Tibial artery (tissue), 4 donors: ENCODE measurements around the gene SUCLG2.
"Not testable (repeated sequence)": the region's sequence is repeated elsewhere in the genome, so short reads cannot be mapped to it uniquely, and the experiment has no call there.

Experiments used
- DNase-seq, 2 donors: peaks; one replicate each; pipeline ENCODE4 v3.0.0-alpha.2; 2019
- H3K27ac ChIP-seq, 2 donors: fragments of 200-600 bp; sonication (generic) in 1 of 2; 1 replicate in 1 of 2; 2 replicates in 1 of 2; pipeline ENCODE4 v1.5.1; 2018 to 2019; ENCODE audit warnings: mild to moderate bottlenecking in 1 of 2
- H3K27me3 ChIP-seq, 2 donors: fragments of 200-600 bp; sonication (generic) in 1 of 2; one replicate each; pipeline versions ENCODE4 v1.5.1 to v1.6.0; 2016 to 2019
- H3K36me3 ChIP-seq, 3 donors: fragments of 200-600 bp; sonication (generic) in 2 of 3; one replicate each; pipeline ENCODE4 v1.5.1; 2016 to 2019; ENCODE audit warnings: mild to moderate bottlenecking in 2 of 3
- H3K4me1 ChIP-seq, 4 donors: fragments of 200-600 bp; sonication (generic) in 2 of 4; 1 replicate in 3 of 4; 2 replicates in 1 of 4; pipeline ENCODE4 v1.5.1; 2016 to 2019
- H3K4me3 ChIP-seq, 2 donors: fragments of 200-600 bp; sonication (generic) in 1 of 2; 1 replicate in 1 of 2; 2 replicates in 1 of 2; pipeline ENCODE4 v1.5.1; 2018 to 2019; ENCODE audit warnings: mild to moderate bottlenecking in 2 of 2
- H3K9me3 ChIP-seq, 3 donors: fragments of 200-600 bp; sonication (generic) in 1 of 3; one replicate each; pipeline ENCODE4 v1.5.1; 2016 to 2019
- CTCF ChIP-seq, 2 experiments: fragments of 200-600 bp in 1 of 2; fragments of 450-650 bp in 1 of 2; IDR thresholded peaks; one replicate each; pipeline ENCODE4 v1.5.1; 2017 to 2019; ENCODE audit warnings: antibody characterized with exemption in 2 of 2, mild to moderate bottlenecking in 1 of 2, moderate library complexity in 1 of 2
- intact Hi-C: fragments of 100-400 bp; cut with DNase I; formaldehyde crosslinking; loops from one replicate; pipeline ENCODE4 v1.15.0; 2023; ENCODE audit warnings: low total_unique reads

Gene SUCLG2

GRCh38 chr3:67593761-67594234 is 60.6 kb downstream of the SUCLG2 start:
- H3K27ac ChIP-seq: no peak overlapping the region
- TF ChIP-seq CTCF (IDR thresholded peaks at IDR 0.05): no peak
- H3K36me3 ChIP-seq: peaks cover 0 to 7% (median 3%) of the 10 kb centered on the region in 3 donors
- intact Hi-C loops: no loop called here
- no peaks in the 10 kb centered on the region for H3K27me3 ChIP-seq
- H3K4me1 ChIP-seq: no peaks in the 10 kb centered on the region
- DNase-seq: no peak
- no peak overlapping the region for H3K4me3 ChIP-seq
- H3K9me3 ChIP-seq: no peaks in the 10 kb centered on the region

- Histone ChIP-seq H3K27me3 (no peaks in the 10 kb centered on the region), H3K4me1 (peaks cover 0 to 5% (median 2%) of the 10 kb centered on the region in 4 donors), H3K9me3 (no peaks in the 10 kb centered on the region), H3K27ac (no peak overlapping the region), H3K36me3 (peaks cover 0 to 7% (median 3%) of the 10 kb centered on the region in 3 donors), H3K4me3 (no peak overlapping the region)
- no peak for TF ChIP-seq CTCF (IDR thresholded peaks at IDR 0.05)
- DNase-seq: no peak
- intact Hi-C loops: no loop called here
Observed at GRCh38 chr3:67592057-67592456, 62.4 kb downstream of the SUCLG2 start.

GRCh38 chr3:67587811-67588210 is 66.6 kb downstream of the SUCLG2 start:
- intact Hi-C loops: no loop called here
- no peak for DNase-seq
- no peak for TF ChIP-seq CTCF (IDR thresholded peaks at IDR 0.05)
- Histone ChIP-seq H3K4me3 (no peak overlapping the region), H3K27me3 (no peaks in the 10 kb centered on the region), H3K9me3 (no peaks in the 10 kb centered on the region), H3K4me1 (peaks cover 0 to 16% (median 6%) of the 10 kb centered on the region in 4 donors), H3K27ac (no peak overlapping the region), H3K36me3 (peaks cover 0 to 7% (median 0%) of the 10 kb centered on the region in 3 donors)

- Histone ChIP-seq H3K27me3 (no peaks in the 10 kb centered on the region), H3K9me3 (no peaks in the 10 kb centered on the region), H3K4me3 (no peak overlapping the region), H3K4me1 (peaks cover 0 to 16% (median 6%) of the 10 kb centered on the region in 4 donors), H3K27ac (no peak overlapping the region), H3K36me3 (peaks cover 0 to 7% (median 0%) of the 10 kb centered on the region in 3 donors)
- intact Hi-C loops: no loop called here
- no peak for TF ChIP-seq CTCF (IDR thresholded peaks at IDR 0.05)
- no peak for DNase-seq
Observed at GRCh38 chr3:67587301-67587700, 67.1 kb downstream of the SUCLG2 start.

GRCh38 chr3:67584608-67585007 is 69.8 kb downstream of the SUCLG2 start:
- intact Hi-C loops: not testable (repeated sequence)

GRCh38 chr3:67580430-67581000 is 73.9 kb downstream of the SUCLG2 start:
- Histone ChIP-seq H3K27me3 (no peaks in the 10 kb centered on the region), H3K4me1 (no peaks in the 10 kb centered on the region), H3K27ac (no peak overlapping the region), H3K36me3 (no peaks in the 10 kb centered on the region), H3K9me3 (no peaks in the 10 kb centered on the region), H3K4me3 (no peak overlapping the region)
- no peak for TF ChIP-seq CTCF (IDR thresholded peaks at IDR 0.05)
- DNase-seq: no peak
- intact Hi-C loops: no loop called here

More at GRCh38 chr3:67584608-67585007, 69.8 kb downstream of the SUCLG2 start:
- not testable (repeated sequence) for H3K27me3 ChIP-seq, H3K27ac ChIP-seq, H3K4me3 ChIP-seq, H3K9me3 ChIP-seq, DNase-seq, H3K36me3 ChIP-seq
- peaks cover 0 to 16% (median 6%) of the 10 kb centered on the region in 4 donors for H3K4me1 ChIP-seq
